ENCODE results near the gene TENM4.

- TF ChIP-seq POLR2A (IDR thresholded peaks at IDR 0.05) = no peak
- TF ChIP-seq POLR2AphosphoS5 (IDR thresholded peaks at IDR 0.05) = no peak
These were observed 384.8 kb downstream of the TENM4 start for GRCh38 chr11:79055856-79056631.
